MM.1S (cell line): Measurements from ENCODE around the gene HOXB5.

Experiments
- DNase-seq: peaks from one replicate; pipeline ENCODE4 v3.0.0-alpha.2; 2015
- H2AFZ ChIP-seq: fragments of 300-600 bp; sonication (generic); 2 replicates; pipeline ENCODE4 v1.6.0; 2016; ENCODE audit warnings: antibody characterized with exemption, low read length
- H3F3A ChIP-seq: fragments of 300-600 bp; sonication (generic); 2 replicates; pipeline ENCODE4 v1.6.1; 2016; ENCODE audit warnings: mild to moderate bottlenecking, antibody characterized with exemption, low read length, moderate library complexity, mixed read lengths; ENCODE audit not compliant: insufficient read depth
- H3K27ac ChIP-seq: fragments of 300-600 bp; sonication (generic); 2 replicates; pipeline ENCODE4 v1.5.1; 2016; ENCODE audit warnings: mild to moderate bottlenecking, low read length
- H3K27me3 ChIP-seq: fragments of 300-600 bp; sonication (generic); replicated peaks from 2 replicates; pipeline ENCODE4 v1.6.0; 2016; ENCODE audit warnings: low read length; ENCODE audit not compliant: insufficient read depth
- H3K36me3 ChIP-seq: fragments of 300-600 bp; sonication (generic); replicated peaks from 2 replicates; pipeline ENCODE4 v1.6.1; 2016; ENCODE audit warnings: mild to moderate bottlenecking, low read length, mixed read lengths; ENCODE audit not compliant: insufficient read depth
- H3K4me1 ChIP-seq: fragments of 300-600 bp; sonication (generic); 2 replicates; pipeline ENCODE4 v1.6.1; 2016; ENCODE audit warnings: low read length, mixed read lengths
- H3K4me2 ChIP-seq: fragments of 300-600 bp; sonication (generic); 2 replicates; pipeline ENCODE4 v1.6.0; 2016; ENCODE audit warnings: low read depth, low read length
- H3K4me3 ChIP-seq: fragments of 300-600 bp; sonication (generic); 2 replicates; pipeline ENCODE4 v1.5.1; 2016; ENCODE audit warnings: low read length, mixed read lengths
- H3K79me2 ChIP-seq: fragments of 300-600 bp; sonication (generic); 2 replicates; pipeline ENCODE4 v1.6.1; 2016; ENCODE audit warnings: mixed run types, low read length, mixed read lengths
- H3K9ac ChIP-seq: fragments of 300-600 bp; sonication (generic); 2 replicates; pipeline ENCODE4 v1.6.1; 2016; ENCODE audit warnings: low read length, mixed read lengths
- H3K9me2 ChIP-seq: fragments of 300-600 bp; sonication (generic); replicated peaks from 2 replicates; pipeline ENCODE4 v1.6.1; 2016; ENCODE audit warnings: mild to moderate bottlenecking, low read length, mixed read lengths; ENCODE audit not compliant: insufficient read depth
- H3K9me3 ChIP-seq: fragments of 300-600 bp; sonication (generic); replicated peaks from 2 replicates; pipeline ENCODE4 v1.6.1; 2016; ENCODE audit warnings: mild to moderate bottlenecking, low read length, mixed read lengths; ENCODE audit not compliant: insufficient read depth
- H4K20me1 ChIP-seq: fragments of 300-600 bp; sonication (generic); 2 replicates; pipeline ENCODE4 v1.6.1; 2016; ENCODE audit warnings: mild to moderate bottlenecking, low read length, moderate library complexity, mixed read lengths; ENCODE audit not compliant: insufficient read depth
- EZH2 ChIP-seq: fragments of 300-600 bp; sonication (generic); optimal IDR thresholded peaks from 2 replicates; pipeline ENCODE3; 2017; ENCODE audit warnings: low read depth, mild to moderate bottlenecking, antibody characterized with exemption, low read length, mixed read lengths
- EZH2phosphoT487 ChIP-seq: fragments of 300-600 bp; sonication (generic); IDR thresholded peaks from 2 replicates; pipeline ENCODE4 v1.6.1; 2018; ENCODE audit warnings: antibody characterized with exemption, low read length
- TF ChIP-seq, protein P1 (sequence below): fragments of 300-600 bp; sonication (generic); IDR thresholded peaks from 2 replicates; pipeline ENCODE4 v1.5.1; 2016; ENCODE audit warnings: antibody characterized with exemption, low read length, mixed read lengths

Gene HOXB5

GRCh38 chr17:48575066-48575582, 18.5 kb downstream of the HOXB5 start:
- no peak overlapping the region for H3K27ac ChIP-seq
- H3K9me3 ChIP-seq = no peaks in the 10 kb centered on the region
- H4K20me1 ChIP-seq = no peaks in the 10 kb centered on the region
- H3K9me2 ChIP-seq = no peaks in the 10 kb centered on the region
- no peak overlapping the region for H2AFZ ChIP-seq
- no peak overlapping the region for H3K4me3 ChIP-seq
- H3K79me2 ChIP-seq = peaks cover 12% of the 10 kb centered on the region
- no peaks in the 10 kb centered on the region for H3F3A ChIP-seq
- peaks cover 8% of the 10 kb centered on the region for H3K4me1 ChIP-seq
- TF ChIP-seq, protein P1, sequence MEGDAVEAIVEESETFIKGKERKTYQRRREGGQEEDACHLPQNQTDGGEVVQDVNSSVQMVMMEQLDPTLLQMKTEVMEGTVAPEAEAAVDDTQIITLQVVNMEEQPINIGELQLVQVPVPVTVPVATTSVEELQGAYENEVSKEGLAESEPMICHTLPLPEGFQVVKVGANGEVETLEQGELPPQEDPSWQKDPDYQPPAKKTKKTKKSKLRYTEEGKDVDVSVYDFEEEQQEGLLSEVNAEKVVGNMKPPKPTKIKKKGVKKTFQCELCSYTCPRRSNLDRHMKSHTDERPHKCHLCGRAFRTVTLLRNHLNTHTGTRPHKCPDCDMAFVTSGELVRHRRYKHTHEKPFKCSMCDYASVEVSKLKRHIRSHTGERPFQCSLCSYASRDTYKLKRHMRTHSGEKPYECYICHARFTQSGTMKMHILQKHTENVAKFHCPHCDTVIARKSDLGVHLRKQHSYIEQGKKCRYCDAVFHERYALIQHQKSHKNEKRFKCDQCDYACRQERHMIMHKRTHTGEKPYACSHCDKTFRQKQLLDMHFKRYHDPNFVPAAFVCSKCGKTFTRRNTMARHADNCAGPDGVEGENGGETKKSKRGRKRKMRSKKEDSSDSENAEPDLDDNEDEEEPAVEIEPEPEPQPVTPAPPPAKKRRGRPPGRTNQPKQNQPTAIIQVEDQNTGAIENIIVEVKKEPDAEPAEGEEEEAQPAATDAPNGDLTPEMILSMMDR = no peak
- TF ChIP-seq EZH2phosphoT487 (no peak), EZH2 (no peak)
- H3K4me2 ChIP-seq = no peak overlapping the region
- H3K27me3 ChIP-seq = no peaks in the 10 kb centered on the region
- DNase-seq = no peak
- H3K9ac ChIP-seq = no peak overlapping the region
- H3K36me3 ChIP-seq = no peaks in the 10 kb centered on the region

DNA sequence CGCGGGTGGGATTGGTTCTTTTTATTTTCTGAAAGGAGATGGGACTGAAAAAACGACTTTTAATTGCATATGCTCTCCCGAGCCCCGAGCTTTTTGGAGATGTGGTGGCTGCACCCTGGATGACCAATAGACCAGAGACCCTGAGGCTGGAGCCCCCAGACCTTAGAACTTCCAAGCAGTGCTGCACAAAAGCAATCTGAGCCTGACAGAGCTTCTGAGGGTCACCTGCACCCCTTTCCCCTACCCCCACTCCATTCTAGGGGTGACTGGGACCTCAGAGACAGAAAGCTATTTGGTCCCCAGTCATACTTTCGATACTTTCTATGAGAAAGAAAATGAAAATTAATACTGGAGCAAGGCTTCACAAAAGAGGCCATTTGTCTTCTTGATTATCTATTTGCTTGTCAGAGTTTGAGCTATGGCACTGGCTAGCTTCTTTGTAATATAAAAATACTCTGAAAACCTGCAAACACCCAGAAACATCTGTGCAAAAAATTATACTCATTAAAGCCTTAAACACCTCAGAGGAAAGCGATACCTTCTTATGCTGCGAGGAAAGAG, 19.0 kb downstream of the HOXB5 start:
- H3K27ac ChIP-seq = no peak overlapping the region
- no peak overlapping the region for H3K4me3 ChIP-seq
- no peak overlapping the region for H3K4me2 ChIP-seq
- H3K9me3 ChIP-seq = no peaks in the 10 kb centered on the region
- no peak overlapping the region for H2AFZ ChIP-seq
- no peak overlapping the region for H3K9ac ChIP-seq
- H4K20me1 ChIP-seq = no peaks in the 10 kb centered on the region
- no peaks in the 10 kb centered on the region for H3F3A ChIP-seq
- no peaks in the 10 kb centered on the region for H3K9me2 ChIP-seq
- peaks cover 8% of the 10 kb centered on the region for H3K4me1 ChIP-seq
- no peak for DNase-seq
- H3K79me2 ChIP-seq = peaks cover 12% of the 10 kb centered on the region
- TF ChIP-seq, protein P1 = no peak
- TF ChIP-seq EZH2phosphoT487 (no peak), EZH2 (no peak)
- H3K27me3 ChIP-seq = no peaks in the 10 kb centered on the region
- H3K36me3 ChIP-seq = no peaks in the 10 kb centered on the region

DNA sequence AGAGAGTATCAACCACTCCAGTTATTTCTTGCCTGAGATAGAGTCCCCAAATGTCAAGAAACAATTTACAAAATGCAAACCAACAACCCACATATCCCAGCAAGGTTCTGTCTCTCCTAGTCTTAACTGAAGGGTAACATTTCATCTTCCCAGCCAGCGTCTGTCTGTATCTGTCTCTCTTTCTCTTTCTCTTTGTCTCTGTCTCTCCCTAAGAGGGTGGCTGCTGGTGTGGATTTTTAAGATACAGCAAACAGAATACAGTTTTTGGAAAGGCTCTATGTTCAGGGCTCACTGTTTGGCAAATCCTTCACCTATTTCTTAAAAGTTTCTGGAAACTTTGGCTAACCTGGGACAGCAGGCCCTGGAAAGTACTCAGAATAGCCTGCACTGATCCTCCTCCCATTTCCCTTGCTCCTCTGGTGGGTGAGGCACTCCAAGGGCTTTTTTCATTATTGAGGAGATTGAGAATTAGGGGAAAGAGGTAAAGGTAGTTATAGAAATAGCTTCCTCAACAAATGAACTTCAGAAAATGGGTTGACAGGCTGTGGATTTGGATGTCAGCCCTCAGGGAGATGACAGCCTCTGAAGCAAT, 21.7 kb downstream of the HOXB5 start:
- H3K4me1 ChIP-seq = peaks cover 8% of the 10 kb centered on the region
- H2AFZ ChIP-seq = no peak overlapping the region
- no peak overlapping the region for H3K27ac ChIP-seq
- H3K4me2 ChIP-seq = no peak overlapping the region
- H3K79me2 ChIP-seq = peaks cover 6% of the 10 kb centered on the region
- H3K9me2 ChIP-seq = no peaks in the 10 kb centered on the region
- H3F3A ChIP-seq = no peaks in the 10 kb centered on the region
- H3K4me3 ChIP-seq = no peak overlapping the region
- no peaks in the 10 kb centered on the region for H4K20me1 ChIP-seq
- DNase-seq = no peak
- H3K9ac ChIP-seq = no peak overlapping the region
- no peaks in the 10 kb centered on the region for H3K27me3 ChIP-seq
- TF ChIP-seq EZH2phosphoT487 = no peak
- no peak for TF ChIP-seq EZH2
- TF ChIP-seq, protein P1 = no peak
- H3K9me3 ChIP-seq = no peaks in the 10 kb centered on the region
- H3K36me3 ChIP-seq = no peaks in the 10 kb centered on the region
